H1 (cell line): Measurements from ENCODE around the gene LARP6. TPM values are rescaled to one million over a fixed set of nuclear protein-coding genes. Genes with fewer than 3 reads are reported as not detected.

Experiments
- CTCF ChIA-PET: fragments of 300-600 bp; sonication (Branson Sonifier 250); formaldehyde crosslinking; loops from one replicate; lab custom pipeline; 2021; ENCODE audit not compliant: partially characterized antibody; lab: Charles Lee
- POLR2A ChIA-PET: fragments of 300-600 bp; sonication (Branson Sonifier 250); formaldehyde crosslinking; loops from one replicate; lab custom pipeline; 2021; ENCODE audit warnings: inconsistent platforms; ENCODE audit not compliant: partially characterized antibody; lab: Charles Lee
- DNase-seq, 2 experiments: peaks; one replicate each; pipeline versions ENCODE4 v3.0.0 to v3.0.0-alpha.2; 2010 to 2022; ENCODE audit warnings: low spot score in 2 of 2, low read depth in 1 of 2, mixed read lengths in 1 of 2
- FAIRE-seq: peaks from 2 replicates; lab custom pipeline; 2011; peaks lifted over from hg19 to GRCh38; lab: Jason Lieb, UNC
- H2AFZ ChIP-seq: 2 replicates; pipeline ENCODE4 v1.8.1; 2012; ENCODE audit warnings: low read length, inconsistent platforms
- H2AK5ac ChIP-seq: 2 replicates; pipeline ENCODE4 v1.6.1; 2013; ENCODE audit warnings: low read depth, low read length
- H2BK120ac ChIP-seq: replicated peaks from 2 replicates; pipeline ENCODE3; 2013; ENCODE audit warnings: low read depth, low read length, inconsistent platforms
- H2BK12ac ChIP-seq: 2 replicates; pipeline ENCODE4 v1.6.1; 2013; ENCODE audit warnings: low read depth, low read length
- H2BK15ac ChIP-seq: 2 replicates; pipeline ENCODE4 v1.6.1; 2013; ENCODE audit warnings: low read length
- H2BK20ac ChIP-seq: 2 replicates; pipeline ENCODE4 v1.6.1; 2013; ENCODE audit warnings: low read length
- H2BK5ac ChIP-seq: 2 replicates; pipeline ENCODE4 v1.6.1; 2013; ENCODE audit warnings: low read depth, low read length
- H3K14ac ChIP-seq: 2 replicates; pipeline ENCODE4 v1.6.1; 2013; ENCODE audit warnings: inconsistent platforms; ENCODE audit not compliant: insufficient read length
- H3K18ac ChIP-seq: 2 replicates; pipeline ENCODE4 v1.6.1; 2013; ENCODE audit warnings: low read length; ENCODE audit errors: extremely low read depth
- H3K23ac ChIP-seq: 2 replicates; pipeline ENCODE4 v1.6.1; 2013; ENCODE audit warnings: inconsistent platforms; ENCODE audit not compliant: insufficient read length
- H3K23me2 ChIP-seq: 2 replicates; pipeline ENCODE4 v1.6.1; 2013; ENCODE audit warnings: low read depth, low read length
- H3K27ac ChIP-seq: 2 replicates; pipeline ENCODE4 v1.6.1; 2011; ENCODE audit warnings: low read depth, low read length, inconsistent platforms
- H3K27me3 ChIP-seq, 4 experiments: replicated peaks in 1 of 4; 1 replicate in 1 of 4; 2 replicates in 3 of 4; pipeline versions ENCODE4 v1.6.1 to v1.8.1; 2011 to 2013; ENCODE audit warnings: low read length in 3 of 4, mild to moderate bottlenecking in 3 of 4, inconsistent platforms in 2 of 4, mixed read lengths in 2 of 4, moderate library complexity in 1 of 4; ENCODE audit not compliant: control insufficient read depth in 3 of 4, insufficient read depth in 3 of 4; ENCODE audit errors: extremely low read depth in 1 of 4
- H3K36me3 ChIP-seq, 4 experiments: 2 replicates each; pipeline versions ENCODE4 v1.6.1 to v1.8.1; 2011 to 2013; ENCODE audit warnings: mild to moderate bottlenecking in 4 of 4, low read length in 3 of 4, moderate library complexity in 2 of 4, control low read depth in 1 of 4, inconsistent platforms in 1 of 4; ENCODE audit not compliant: insufficient read depth in 4 of 4, control insufficient read depth in 2 of 4
- H3K4ac ChIP-seq: replicated peaks from 2 replicates; pipeline ENCODE3; 2013; ENCODE audit warnings: low read length, low read depth, mixed read lengths, inconsistent platforms; ENCODE audit not compliant: insufficient read length
- H3K4me1 ChIP-seq, 4 experiments: replicated peaks in 1 of 4; 1 replicate in 1 of 4; 2 replicates in 3 of 4; pipeline versions ENCODE4 v1.6.1 to v1.8.1; 2011 to 2013; ENCODE audit warnings: low read length in 3 of 4, inconsistent platforms in 2 of 4, mixed read lengths in 1 of 4; ENCODE audit not compliant: insufficient read depth in 4 of 4, control insufficient read depth in 3 of 4
- H3K4me2 ChIP-seq, 2 experiments: 2 replicates each; pipeline versions ENCODE4 v1.6.1 to v1.8.1; 2011 to 2013; ENCODE audit warnings: low read depth in 2 of 2, low read length in 2 of 2, control low read depth in 1 of 2, inconsistent platforms in 1 of 2, mild to moderate bottlenecking in 1 of 2; ENCODE audit not compliant: insufficient read depth in 1 of 2
- H3K4me3 ChIP-seq, 4 experiments: fragments of 200-600, 300-600 bp in 1 of 4; sonication (generic), shearing (Covaris generic), sonication (Bioruptor Twin) in 1 of 4; 2 replicates each; pipeline versions ENCODE4 v1.5.1 to v1.8.1; 2011 to 2016; ENCODE audit warnings: low read length in 4 of 4, low read depth in 3 of 4, control low read depth in 2 of 4, inconsistent platforms in 2 of 4, mild to moderate bottlenecking in 2 of 4, mixed read lengths in 1 of 4, moderate library complexity in 1 of 4; ENCODE audit not compliant: insufficient read depth in 2 of 4; ENCODE audit errors: extremely low read depth in 1 of 4
- H3K56ac ChIP-seq: replicated peaks from 2 replicates; pipeline ENCODE3; 2013; ENCODE audit warnings: low read depth, mild to moderate bottlenecking, mixed read lengths, low read length, inconsistent platforms; ENCODE audit not compliant: insufficient read length
- H3K79me1 ChIP-seq: 2 replicates; pipeline ENCODE4 v1.6.1; 2013; ENCODE audit warnings: low read depth, low read length, control low read depth
- H3K79me2 ChIP-seq, 2 experiments: 2 replicates each; pipeline versions ENCODE4 v1.6.1 to v1.8.1; 2012 to 2013; ENCODE audit warnings: low read length in 2 of 2, mild to moderate bottlenecking in 2 of 2, inconsistent platforms in 1 of 2; ENCODE audit not compliant: insufficient read depth in 2 of 2, control insufficient read depth in 1 of 2
- H3K9ac ChIP-seq, 4 experiments: replicated peaks in 1 of 4; 1 replicate in 1 of 4; 2 replicates in 3 of 4; pipeline versions ENCODE4 v1.6.1 to v1.8.1; 2011 to 2013; ENCODE audit warnings: low read depth in 3 of 4, low read length in 3 of 4, control low read depth in 2 of 4, mild to moderate bottlenecking in 2 of 4, moderate library complexity in 2 of 4, inconsistent platforms in 1 of 4; ENCODE audit errors: extremely low read depth in 1 of 4
- H3K9me3 ChIP-seq, 2 experiments: 2 replicates each; pipeline versions ENCODE4 v1.6.1 to v1.8.1; 2012 to 2013; ENCODE audit warnings: mild to moderate bottlenecking in 2 of 2, moderate library complexity in 2 of 2, control low read depth in 1 of 2, inconsistent platforms in 1 of 2, low read depth in 1 of 2, low read length in 1 of 2, mixed read lengths in 1 of 2; ENCODE audit not compliant: insufficient read depth in 2 of 2
- H4K20me1 ChIP-seq, 2 experiments: replicated peaks in 1 of 2; 2 replicates each; pipeline versions ENCODE3 to v1.8.1; 2011 to 2013; ENCODE audit warnings: inconsistent platforms in 2 of 2, low read length in 2 of 2, mild to moderate bottlenecking in 1 of 2; ENCODE audit not compliant: insufficient read depth in 2 of 2, control insufficient read depth in 1 of 2
- H4K5ac ChIP-seq: 2 replicates; pipeline ENCODE4 v1.6.1; 2013; ENCODE audit warnings: low read length, low read depth, mixed read lengths, inconsistent platforms; ENCODE audit not compliant: insufficient read length
- H4K8ac ChIP-seq: 2 replicates; pipeline ENCODE4 v1.8.0; 2013; ENCODE audit warnings: mild to moderate bottlenecking, moderate library complexity, low read length, inconsistent platforms; ENCODE audit not compliant: insufficient read depth; ENCODE audit errors: extremely low read depth
- H4K91ac ChIP-seq: replicated peaks from 2 replicates; pipeline ENCODE3; 2013; ENCODE audit warnings: low read length, mixed read lengths, inconsistent platforms; ENCODE audit not compliant: insufficient read length
- ASH2L ChIP-seq: fragments of 200-600, 300-600 bp; sonication (generic); IDR thresholded peaks from one replicate; pipeline ENCODE4 v1.7.1; 2017; ENCODE audit warnings: low read length
- BRCA1 ChIP-seq: IDR thresholded peaks from 2 replicates; pipeline ENCODE4 v1.6.1; 2012; ENCODE audit warnings: low read depth, low read length, improper control_type of control experiment
- CHD2 ChIP-seq: IDR thresholded peaks from 2 replicates; pipeline ENCODE4 v1.6.1; 2012; ENCODE audit warnings: low read length, improper control_type of control experiment
- EGR1 ChIP-seq: IDR thresholded peaks from 2 replicates; pipeline ENCODE4 v1.6.1; 2011; ENCODE audit warnings: low read depth, low read length, borderline replicate concordance
- KDM1A ChIP-seq: fragments of 200-600, 300-600 bp; sonication (generic); IDR thresholded peaks from 2 replicates; pipeline ENCODE4 v1.7.1; 2016; ENCODE audit warnings: mild to moderate bottlenecking, low read length, borderline replicate concordance
- KDM4A ChIP-seq: IDR thresholded peaks from one replicate; pipeline ENCODE4 v1.7.1; 2012; ENCODE audit warnings: low read depth, mild to moderate bottlenecking, moderate library complexity, low read length, inconsistent platforms; ENCODE audit not compliant: severe bottlenecking
- PHF8 ChIP-seq: fragments of 200-600 bp; sonication (generic); conservative IDR thresholded peaks from 2 replicates; pipeline ENCODE4 v1.7.1; 2012; ENCODE audit warnings: low read depth, mild to moderate bottlenecking, inconsistent platforms, low read length, moderate library complexity
- POLR2AphosphoS5 ChIP-seq: IDR thresholded peaks from 2 replicates; pipeline ENCODE4 v1.6.1; 2011; ENCODE audit warnings: low read depth, low read length
- TCF12 ChIP-seq: IDR thresholded peaks from 2 replicates; pipeline ENCODE4 v1.6.1; 2011; ENCODE audit warnings: low read depth, mild to moderate bottlenecking, low read length
- WGBS, 2 experiments: shearing (Covaris generic) in 1 of 2; methylation state at CpG; one replicate each; pipeline versions ENCODE4 v1.1.6 to v1.1.7; 2013 to 2015; ENCODE audit warnings: low lambda C conversion rate in 2 of 2, mixed read lengths in 2 of 2, inconsistent platforms in 1 of 2, low coverage in 1 of 2, missing lambda C conversion rate in 1 of 2; ENCODE audit not compliant: insufficient replicate concordance in 2 of 2, insufficient coverage in 1 of 2, insufficient read length in 1 of 2; ENCODE audit errors: extremely low coverage in 1 of 2, missing lambda C conversion rate in 1 of 2; 5-methylcytosine and 5-hydroxymethylcytosine counted together
- polyA plus RNA-seq, 7 experiments: library from polyadenylated mRNA; depleted of rRNA in 3 of 7; stranded (reverse) in 5 of 7; unstranded in 2 of 7; fragments of >200 nt in 5 of 7; fragments of 200-250 nt in 2 of 7; gene quantifications; 1 replicate in 5 of 7; 2 replicates in 1 of 7; 4 replicates in 1 of 7; pipeline versions ENCODE4 v1.2.1 to v1.2.3, GENCODE V29; 2011 to 2013; ENCODE audit warnings: missing spikeins in 2 of 7, mixed read lengths in 2 of 7
- total RNA-seq: library from RNA; stranded (reverse); fragmentation: NEBNext Ultra II Directional; extraction: Animal tissue kit (Norgen Biotek cat#: 25700); gene quantifications from 2 replicates; pipeline ENCODE4 v1.2.1, GENCODE V29; 2021

LARP6 gene
- total and polyA plus RNA-seq, 2 of the 8 experiments (the other 6 are each of a cell fraction or from before 2014, with no cell fraction given): 21.0 to 24.7 TPM

GRCh38 chr15:70829371-70830166 is 24.4 kb downstream of the LARP6 start:
- Histone ChIP-seq H4K91ac (no peak overlapping the region), H3K9me3 (no peaks in the 10 kb centered on the region), H3K36me3 (peaks cover 0 to 9% (median 0%) of the 10 kb centered on the region in 4 experiments; a peak in 3 of 8 replicates), H4K8ac (no peak overlapping the region), H2AK5ac (no peak overlapping the region), H4K5ac (no peak overlapping the region), H3K9ac (no peak overlapping the region), H3K14ac (no peak overlapping the region), H3K4me3 (no peak overlapping the region), H2BK15ac (no peak overlapping the region), H3K18ac (no peak overlapping the region), H3K4ac (no peak overlapping the region), H3K23ac (no peak overlapping the region), H3K79me2 (no peaks in the 10 kb centered on the region), H3K23me2 (no peaks in the 10 kb centered on the region), H2BK20ac (no peak overlapping the region), H3K56ac (no peak overlapping the region), H4K20me1 (no peaks in the 10 kb centered on the region), H2AFZ (no peak overlapping the region), H3K4me2 (no peak overlapping the region), H3K4me1 (peaks cover 0 to 8% (median 7%) of the 10 kb centered on the region in 4 experiments; a peak in 6 of 7 replicates), H3K27me3 (no peaks in the 10 kb centered on the region), H2BK5ac (no peak overlapping the region), H2BK120ac (no peak overlapping the region), H2BK12ac (no peak overlapping the region), H3K27ac (no peak overlapping the region), H3K79me1 (no peaks in the 10 kb centered on the region)
- TF ChIP-seq CHD2 (no peak), EGR1 (no peak), KDM1A (no peak), PHF8 (no peak), ASH2L (no peak), POLR2AphosphoS5 (no peak), TCF12 (no peak), BRCA1 (no peak), KDM4A (no peak)
- ChIA-PET CTCF (interaction anchor here (0.5 to 2.7 kb wide), 3 partner anchors 17 to 45 kb away, joined by 4 to 10 read pairs (median 5); no protein-coding TSS in a partner anchor), POLR2A (no interaction called here)
- 82% methylated on average over 9 of the region's 9 CpGs; no CpG with 5 or more reads in 1 of the 2 experiments for WGBS, 2 experiments
- no peak for FAIRE-seq
- no peak for DNase-seq
